ENCODE measurements around the gene DTNB. TPM values are rescaled to one million over a fixed set of nuclear protein-coding genes. Genes with fewer than 3 reads are reported as not detected.

DTNB gene
- total and polyA plus RNA-seq, 7 donors, result 2.4 to 7.8 (median 4.8) TPM

GRCh38 chr2:25664965-25665307 is 8.4 kb downstream of the DTNB start:
- WGBS, 2 donors, result 54 to 74% methylated on average over 4 of the region's 4 CpGs
- Histone ChIP-seq H3K9me3 (no peaks in the 10 kb centered on the region), H3K27ac (no peak overlapping the region), H3K4me3 (no peak overlapping the region), H3K36me3 (no peaks in the 10 kb centered on the region), H3K27me3 (no peaks in the 10 kb centered on the region), H3K4me1 (peaks cover 0 to 3% (median 0%) of the 10 kb centered on the region in 4 donors)
- no peak for DNase-seq
- intact Hi-C loops (cut with DNase I), result loop anchor here (2.0 to 10.0 kb wide), 3 partner anchors 58 to 388 kb away; no protein-coding TSS in a partner anchor
- TF ChIP-seq, protein P1, sequence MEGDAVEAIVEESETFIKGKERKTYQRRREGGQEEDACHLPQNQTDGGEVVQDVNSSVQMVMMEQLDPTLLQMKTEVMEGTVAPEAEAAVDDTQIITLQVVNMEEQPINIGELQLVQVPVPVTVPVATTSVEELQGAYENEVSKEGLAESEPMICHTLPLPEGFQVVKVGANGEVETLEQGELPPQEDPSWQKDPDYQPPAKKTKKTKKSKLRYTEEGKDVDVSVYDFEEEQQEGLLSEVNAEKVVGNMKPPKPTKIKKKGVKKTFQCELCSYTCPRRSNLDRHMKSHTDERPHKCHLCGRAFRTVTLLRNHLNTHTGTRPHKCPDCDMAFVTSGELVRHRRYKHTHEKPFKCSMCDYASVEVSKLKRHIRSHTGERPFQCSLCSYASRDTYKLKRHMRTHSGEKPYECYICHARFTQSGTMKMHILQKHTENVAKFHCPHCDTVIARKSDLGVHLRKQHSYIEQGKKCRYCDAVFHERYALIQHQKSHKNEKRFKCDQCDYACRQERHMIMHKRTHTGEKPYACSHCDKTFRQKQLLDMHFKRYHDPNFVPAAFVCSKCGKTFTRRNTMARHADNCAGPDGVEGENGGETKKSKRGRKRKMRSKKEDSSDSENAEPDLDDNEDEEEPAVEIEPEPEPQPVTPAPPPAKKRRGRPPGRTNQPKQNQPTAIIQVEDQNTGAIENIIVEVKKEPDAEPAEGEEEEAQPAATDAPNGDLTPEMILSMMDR (IDR thresholded peaks at IDR 0.05), result no peak
- no peak for TF ChIP-seq POLR2A (IDR thresholded peaks at IDR 0.05)
- TF ChIP-seq POLR2AphosphoS5 (IDR thresholded peaks at IDR 0.05), result no peak
- TF ChIP-seq EP300 (IDR thresholded peaks at IDR 0.05), result no peak

- WGBS, 2 donors, result 28 to 48% methylated on average over 9 of the region's 9 CpGs
- Histone ChIP-seq H3K27ac (no peak overlapping the region), H3K36me3 (no peaks in the 10 kb centered on the region), H3K4me3 (no peak overlapping the region), H3K9me3 (no peaks in the 10 kb centered on the region), H3K27me3 (no peaks in the 10 kb centered on the region), H3K4me1 (peaks cover 0 to 3% (median 0%) of the 10 kb centered on the region in 4 donors)
- intact Hi-C loops (cut with DNase I), result loop anchor here (2.0 to 10.0 kb wide), 3 partner anchors 58 to 387 kb away; no protein-coding TSS in a partner anchor
- peak; percentile 66 for DNase-seq
- TF ChIP-seq POLR2A (IDR thresholded peaks at IDR 0.05), result no peak
- TF ChIP-seq, protein P1 (IDR thresholded peaks at IDR 0.05), result peak in 3 of 4 experiments; percentile 21 to 43 (median 42)
Observed at GRCh38 chr2:25664183-25664964, 9.0 kb downstream of the DTNB start.

DNA sequence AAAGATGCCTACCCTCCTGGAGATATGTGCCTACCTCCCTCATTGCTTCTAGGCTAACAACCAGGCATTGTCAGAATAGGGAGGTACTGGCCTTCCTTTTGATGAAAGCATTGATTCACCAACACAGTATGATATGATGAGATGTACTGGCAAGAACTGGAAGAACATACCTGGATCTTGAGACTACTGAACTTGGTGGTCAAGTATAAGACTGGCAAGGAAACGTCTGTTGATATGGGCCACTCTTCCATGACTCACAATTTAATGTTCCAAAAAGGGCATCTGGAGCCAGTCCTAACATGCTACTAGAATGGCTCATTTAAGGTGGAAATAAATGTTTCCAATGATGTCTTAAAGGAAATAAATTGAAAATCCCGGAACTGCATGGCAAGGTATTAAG is 18.1 kb downstream of the DTNB start:
- Histone ChIP-seq H3K36me3 (no peaks in the 10 kb centered on the region), H3K27ac (no peak overlapping the region), H3K27me3 (no peaks in the 10 kb centered on the region), H3K4me3 (no peak overlapping the region), H3K4me1 (no peaks in the 10 kb centered on the region), H3K9me3 (no peaks in the 10 kb centered on the region)
- WGBS, 2 donors, result 89 to 94% methylated on average over 2 of the region's 2 CpGs
- intact Hi-C loops (cut with DNase I), result no loop called here
- no peak for DNase-seq
- TF ChIP-seq POLR2A (IDR thresholded peaks at IDR 0.05), result no peak
- TF ChIP-seq POLR2AphosphoS5 (IDR thresholded peaks at IDR 0.05), result no peak
- TF ChIP-seq, protein P1 (IDR thresholded peaks at IDR 0.05), result no peak

GRCh38 chr2:25654801-25655200 is 18.6 kb downstream of the DTNB start:
- Histone ChIP-seq H3K27me3 (no peaks in the 10 kb centered on the region), H3K36me3 (no peaks in the 10 kb centered on the region), H3K4me1 (no peaks in the 10 kb centered on the region), H3K9me3 (no peaks in the 10 kb centered on the region), H3K4me3 (no peak overlapping the region), H3K27ac (no peak overlapping the region)
- intact Hi-C loops (cut with DNase I), result no loop called here
- TF ChIP-seq EP300 (IDR thresholded peaks at IDR 0.05), result no peak
- no peak for TF ChIP-seq POLR2AphosphoS5 (IDR thresholded peaks at IDR 0.05)
- no peak for TF ChIP-seq POLR2A (IDR thresholded peaks at IDR 0.05)
- TF ChIP-seq, protein P1 (IDR thresholded peaks at IDR 0.05), result no peak
- WGBS, 2 donors, result 92 to 94% methylated on average over 4 of the region's 4 CpGs
- DNase-seq, result no peak
